Ectodermal cell (in vitro differentiated cells): ENCODE data around the gene GBP5.
"Not testable (repeated sequence)": the region's sequence is repeated elsewhere in the genome, so short reads cannot be mapped to it uniquely, and the experiment has no call there.

Experiments used
- H3K27ac ChIP-seq: 2 replicates; pipeline ENCODE4 v1.7.0; 2013; ENCODE audit warnings: mild to moderate bottlenecking, low read depth, low read length; ENCODE audit not compliant: insufficient read depth, poor library complexity, severe bottlenecking
- H3K27me3 ChIP-seq: 2 replicates; pipeline ENCODE4 v1.7.0; 2013; ENCODE audit warnings: mild to moderate bottlenecking, low read length; ENCODE audit not compliant: insufficient read depth, control insufficient read depth, poor library complexity, severe bottlenecking
- H3K36me3 ChIP-seq: one replicate; pipeline ENCODE4 v1.7.0; 2013; ENCODE audit warnings: low read length; ENCODE audit not compliant: control insufficient read depth, insufficient read depth
- H3K4me1 ChIP-seq: one replicate; pipeline ENCODE4 v1.7.0; 2013; ENCODE audit warnings: low read length; ENCODE audit not compliant: control insufficient read depth, insufficient read depth
- H3K4me3 ChIP-seq: 2 replicates; pipeline ENCODE4 v1.7.0; 2013; ENCODE audit warnings: low read depth, low read length, control low read depth; ENCODE audit not compliant: insufficient read depth
- H3K9me3 ChIP-seq: 2 replicates; pipeline ENCODE4 v1.7.0; 2013; ENCODE audit warnings: mild to moderate bottlenecking, low read length, moderate library complexity; ENCODE audit not compliant: control insufficient read depth
- WGBS, 2 experiments: methylation state at CpG; one replicate each; pipeline ENCODE4 v1.1.7; 2013; ENCODE audit warnings: missing lambda C conversion rate in 2 of 2; 5-methylcytosine and 5-hydroxymethylcytosine counted together

The GBP5 gene

GRCh38 chr1:89302697-89303332 is 30.2 kb upstream of the GBP5 start:
- no peaks in the 10 kb centered on the region for H3K4me1 ChIP-seq
- no peaks in the 10 kb centered on the region for H3K27me3 ChIP-seq
- 94 to 97% methylated on average over 25 of the region's 25 CpGs for WGBS, 2 experiments
- no peaks in the 10 kb centered on the region for H3K9me3 ChIP-seq
- H3K4me3 ChIP-seq = no peak overlapping the region
- H3K27ac ChIP-seq = no peak overlapping the region
- H3K36me3 ChIP-seq = no peaks in the 10 kb centered on the region

- not testable (repeated sequence) for H3K9me3 ChIP-seq, H3K36me3 ChIP-seq, H3K4me3 ChIP-seq, H3K4me1 ChIP-seq, H3K27me3 ChIP-seq, H3K27ac ChIP-seq
- WGBS, 2 experiments = 85 to 91% methylated on average over 3 of the region's 3 CpGs
These were observed 27.2 kb upstream of the GBP5 start for GRCh38 chr1:89299739-89300463.

DNA sequence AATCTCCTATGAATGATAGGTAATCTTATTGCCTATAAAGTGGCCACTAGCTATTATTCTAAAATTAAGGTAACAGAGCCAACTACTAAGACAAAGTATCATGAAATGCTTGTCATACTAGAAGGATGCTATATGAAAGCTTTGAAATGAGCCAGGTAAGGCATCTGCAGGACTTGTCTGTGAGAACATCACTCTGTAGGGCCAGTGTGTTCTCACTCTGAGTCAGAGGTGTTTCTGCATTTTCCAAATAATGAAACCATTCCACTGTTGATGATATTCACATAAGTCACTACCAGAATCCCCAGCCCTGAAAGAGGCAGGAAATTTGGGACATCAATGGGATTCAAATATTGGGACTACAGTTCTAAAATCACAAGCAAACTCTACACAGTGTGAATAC is 25.8 kb upstream of the GBP5 start:
- Histone ChIP-seq H3K36me3 (no peaks in the 10 kb centered on the region), H3K4me1 (no peaks in the 10 kb centered on the region), H3K27me3 (no peaks in the 10 kb centered on the region), H3K4me3 (no peak overlapping the region), H3K27ac (no peak overlapping the region), H3K9me3 (no peaks in the 10 kb centered on the region)

- no peaks in the 10 kb centered on the region for H3K4me1 ChIP-seq
- no peaks in the 10 kb centered on the region for H3K36me3 ChIP-seq
- H3K9me3 ChIP-seq = no peaks in the 10 kb centered on the region
- H3K27me3 ChIP-seq = no peaks in the 10 kb centered on the region
- H3K27ac ChIP-seq = no peak overlapping the region
- 100% methylated on average over 1 of the region's 1 CpG; no CpG with 5 or more reads in 1 of the 2 experiments for WGBS, 2 experiments
- H3K4me3 ChIP-seq = no peak overlapping the region
These were observed 22.5 kb upstream of the GBP5 start for GRCh38 chr1:89295187-89295586.

DNA sequence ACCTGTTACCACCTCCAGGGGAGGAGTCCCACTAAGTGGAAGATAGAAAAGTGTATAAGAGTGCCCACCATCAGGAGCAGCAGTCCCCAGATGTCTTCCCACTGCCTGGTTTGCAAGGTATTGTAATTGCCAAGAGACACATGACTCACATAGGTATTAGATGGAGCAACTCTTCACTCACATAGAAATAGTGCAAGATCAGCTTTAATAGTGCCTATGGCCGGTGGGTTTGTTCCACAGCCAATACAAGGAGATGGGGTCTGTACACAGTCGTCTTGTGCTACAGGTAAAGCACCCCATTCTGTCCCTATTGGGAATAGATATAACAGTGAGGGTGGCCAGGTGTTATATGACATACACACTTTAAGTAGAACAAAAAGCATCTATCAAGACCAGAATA is 18.6 kb upstream of the GBP5 start:
- H3K4me1 ChIP-seq = no peaks in the 10 kb centered on the region
- H3K36me3 ChIP-seq = no peaks in the 10 kb centered on the region
- no peaks in the 10 kb centered on the region for H3K9me3 ChIP-seq
- no peak overlapping the region for H3K27ac ChIP-seq
- no peaks in the 10 kb centered on the region for H3K27me3 ChIP-seq
- H3K4me3 ChIP-seq = no peak overlapping the region
- 94 to 100% methylated on average over 2 of the region's 2 CpGs for WGBS, 2 experiments

GRCh38 chr1:89288051-89288340 is 15.3 kb upstream of the GBP5 start:
- H3K4me3 ChIP-seq = no peak overlapping the region
- 86 to 97% methylated on average over 2 of the region's 2 CpGs for WGBS, 2 experiments
- no peaks in the 10 kb centered on the region for H3K9me3 ChIP-seq

GRCh38 chr1:89287181-89288050 is 14.8 kb upstream of the GBP5 start:
- no peaks in the 10 kb centered on the region for H3K36me3 ChIP-seq
- WGBS, 2 experiments = 73 to 75% methylated on average over 5 of the region's 5 CpGs
- H3K27ac ChIP-seq = no peak overlapping the region
- no peaks in the 10 kb centered on the region for H3K9me3 ChIP-seq
- H3K27me3 ChIP-seq = no peaks in the 10 kb centered on the region
- no peaks in the 10 kb centered on the region for H3K4me1 ChIP-seq
- no peak overlapping the region for H3K4me3 ChIP-seq

More at GRCh38 chr1:89288051-89288340, 15.3 kb upstream of the GBP5 start:
- no peaks in the 10 kb centered on the region for H3K4me1 ChIP-seq
- H3K36me3 ChIP-seq = no peaks in the 10 kb centered on the region
- H3K27ac ChIP-seq = no peak overlapping the region
- H3K27me3 ChIP-seq = no peaks in the 10 kb centered on the region

DNA sequence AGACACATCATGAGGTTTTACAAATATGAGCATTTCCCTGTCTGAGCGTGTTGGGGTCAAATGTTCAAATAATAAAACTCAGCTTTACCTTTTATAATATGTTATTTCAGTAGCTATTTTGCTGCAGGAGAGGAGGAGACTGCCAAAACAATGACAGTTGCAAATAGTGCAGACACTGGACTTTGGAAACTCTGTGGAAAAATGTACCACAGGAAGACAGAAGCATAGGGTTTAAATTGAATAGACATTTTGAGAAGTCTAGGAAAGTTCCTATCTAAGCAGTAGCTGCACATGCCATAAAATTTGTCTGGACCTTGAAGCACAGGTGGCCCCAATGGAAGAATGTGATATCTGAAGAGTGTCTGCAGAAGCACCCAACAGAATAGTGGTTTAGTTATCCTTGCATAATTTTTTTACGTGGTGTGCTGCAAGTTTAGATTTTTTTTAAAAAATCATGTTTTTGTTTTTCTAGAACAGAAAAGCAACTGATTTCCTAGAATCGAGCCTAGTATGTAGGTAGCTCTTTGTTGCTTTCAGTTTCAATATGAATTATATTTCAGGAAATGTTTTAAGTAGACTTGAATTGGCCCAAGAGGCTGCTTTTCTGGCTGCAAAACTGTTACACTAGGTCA is 14.0 kb upstream of the GBP5 start:
- H3K27ac ChIP-seq = no peak overlapping the region
- no peaks in the 10 kb centered on the region for H3K27me3 ChIP-seq
- no peaks in the 10 kb centered on the region for H3K9me3 ChIP-seq
- WGBS, 2 experiments = 89 to 92% methylated on average over 2 of the region's 3 CpGs
- no peaks in the 10 kb centered on the region for H3K4me1 ChIP-seq
- H3K36me3 ChIP-seq = no peaks in the 10 kb centered on the region
- no peak overlapping the region for H3K4me3 ChIP-seq

DNA sequence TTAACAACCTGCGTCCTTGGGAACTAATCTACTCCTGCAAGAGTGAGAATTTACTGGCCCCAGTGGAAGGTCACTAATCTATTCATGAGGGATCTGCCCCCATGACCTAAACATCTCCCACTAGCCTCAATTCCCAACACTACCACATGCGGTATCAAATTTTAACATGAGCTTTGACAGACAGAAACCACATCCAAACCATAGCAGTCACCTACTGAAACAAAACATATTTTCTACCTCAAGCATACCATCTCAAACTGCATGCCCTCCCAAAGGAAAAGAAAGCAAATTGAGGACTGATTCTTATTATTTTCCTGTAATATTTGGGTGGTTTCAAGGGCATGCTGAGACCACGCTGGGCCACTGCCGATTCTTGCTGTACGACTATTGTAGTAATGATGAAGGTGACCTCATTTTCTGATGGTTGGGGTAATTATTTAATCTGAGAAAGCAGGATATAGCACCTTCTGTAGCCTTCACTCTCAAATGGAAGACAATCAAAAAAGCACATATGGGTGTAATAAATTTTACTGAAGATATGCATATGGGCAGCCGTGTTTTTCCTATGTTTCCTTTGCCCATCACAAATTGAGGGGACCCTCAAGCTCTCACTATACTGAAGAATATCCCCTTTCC is 13.2 kb upstream of the GBP5 start:
- 91 to 93% methylated on average over 6 of the region's 6 CpGs for WGBS, 2 experiments
- H3K27me3 ChIP-seq = no peaks in the 10 kb centered on the region
- no peak overlapping the region for H3K4me3 ChIP-seq
- H3K27ac ChIP-seq = no peak overlapping the region
- H3K36me3 ChIP-seq = no peaks in the 10 kb centered on the region
- no peaks in the 10 kb centered on the region for H3K9me3 ChIP-seq
- no peaks in the 10 kb centered on the region for H3K4me1 ChIP-seq
